ENCODE data around the gene COG3.

COG3 gene

DNA sequence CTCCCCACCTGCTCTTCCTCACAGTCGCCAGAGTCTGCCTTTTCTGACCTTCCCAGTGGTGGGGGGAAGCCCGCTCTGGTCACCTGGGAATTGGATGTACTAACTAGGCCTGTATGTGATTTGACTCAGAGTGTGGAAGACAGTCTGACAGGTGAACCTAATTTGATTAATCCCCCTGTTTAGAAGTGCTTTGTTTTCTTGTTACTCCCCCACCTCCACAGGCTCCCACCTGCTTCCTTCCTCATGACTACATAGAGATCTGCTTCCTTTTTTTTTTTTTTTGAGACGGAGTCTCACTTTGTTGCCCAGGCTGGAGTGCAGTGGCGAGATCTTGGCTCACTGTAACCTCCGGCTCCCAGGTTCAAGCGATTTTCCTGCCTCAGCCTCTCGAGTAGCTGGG is 44.0 kb downstream of the COG3 start:
- no peak for DNase-seq

DNA sequence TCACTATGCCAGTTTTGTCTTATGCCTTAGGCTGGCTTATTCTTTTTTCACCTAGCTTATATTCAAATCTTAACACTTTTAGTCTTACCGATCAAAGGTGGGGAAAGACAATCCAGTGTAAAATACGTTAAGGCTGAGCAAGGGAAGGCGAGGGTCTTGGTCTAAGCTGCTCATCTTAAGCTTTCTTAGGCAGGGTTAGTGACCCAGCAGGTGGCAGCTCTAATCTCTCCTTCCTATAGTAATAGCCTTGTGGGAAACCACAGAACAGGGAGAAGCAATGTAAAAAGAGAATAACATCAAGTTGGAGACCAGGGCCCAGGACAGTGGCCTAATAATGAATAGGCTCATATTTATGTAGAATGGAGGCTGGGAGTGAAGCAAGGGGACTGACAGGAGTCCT is 45.9 kb downstream of the COG3 start:
- DNase-seq: no peak

DNA sequence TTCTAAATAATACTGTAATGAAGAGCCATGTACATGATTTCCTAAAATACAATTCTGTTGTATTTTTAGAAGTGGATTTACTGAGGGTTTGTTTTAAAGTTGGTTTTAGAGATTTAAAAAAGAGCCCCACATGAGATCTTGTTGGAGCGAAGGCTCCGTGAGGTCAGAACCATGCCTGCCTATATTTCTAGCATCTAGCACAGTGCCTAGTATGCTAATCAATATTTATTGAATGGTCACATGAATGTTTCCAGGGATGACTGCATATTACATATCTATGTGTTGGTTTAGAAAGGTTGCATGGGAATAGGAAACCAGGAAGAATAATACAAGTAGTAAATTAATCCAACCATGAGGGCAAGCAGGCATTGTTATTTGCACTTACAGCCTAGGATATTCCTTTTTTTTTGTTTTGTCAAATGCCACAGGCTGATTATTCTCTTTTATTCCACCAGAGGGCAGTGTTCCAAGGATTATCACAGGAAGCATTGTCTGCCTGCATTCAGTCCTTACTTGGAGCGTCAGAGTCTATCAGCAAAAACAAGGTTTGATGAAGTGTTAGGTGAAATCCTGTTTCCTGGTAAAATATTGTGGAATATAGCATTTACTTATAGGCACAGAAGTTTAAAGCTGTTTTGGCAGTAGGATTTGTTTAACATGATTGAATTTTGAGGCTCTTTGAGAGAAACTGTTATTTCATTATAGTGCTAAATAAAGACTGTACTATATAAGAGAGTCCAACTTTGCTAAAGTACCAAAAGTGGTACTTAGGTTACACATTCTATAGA is 46.8 kb downstream of the COG3 start:
- DNase-seq: peak; percentile 34

DNA sequence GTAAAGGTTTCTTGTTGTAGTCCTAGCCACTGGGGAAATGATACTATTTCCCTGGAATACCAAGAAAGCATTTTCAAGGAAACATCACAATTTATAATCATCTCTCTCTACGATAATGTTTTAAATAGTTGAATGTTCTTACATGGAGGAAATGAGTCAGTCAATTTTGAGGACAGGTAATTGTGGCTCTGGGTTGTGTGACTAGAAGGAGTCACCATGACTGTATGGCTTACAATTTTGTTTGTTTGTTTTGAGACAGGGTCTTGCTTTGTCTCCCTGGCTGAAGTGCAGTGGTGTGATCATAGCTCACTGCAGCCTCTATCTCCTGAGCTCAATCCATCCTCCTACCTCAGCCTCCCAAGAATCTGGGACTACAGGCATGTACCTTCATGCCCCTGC is 47.4 kb downstream of the COG3 start:
- DNase-seq: no peak

DNA sequence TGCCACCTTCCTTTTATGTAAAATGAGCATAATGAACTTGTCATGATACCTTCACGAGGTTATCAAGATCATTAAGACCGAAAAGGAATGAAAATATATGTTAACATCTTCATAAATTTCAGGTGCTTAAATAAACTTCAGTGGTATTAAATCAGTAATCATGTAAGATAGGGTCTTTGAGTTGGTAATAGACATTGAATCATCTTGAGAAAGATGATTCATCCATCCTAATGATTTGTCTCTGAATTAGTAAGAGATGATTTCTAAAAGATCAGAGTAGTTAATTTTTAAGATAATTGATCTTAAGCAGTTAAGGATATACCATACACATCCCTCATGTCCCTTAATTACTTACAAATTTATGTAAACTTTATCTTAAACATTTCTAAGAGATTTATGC is 52.0 kb downstream of the COG3 start:
- DNase-seq: no peak

DNA sequence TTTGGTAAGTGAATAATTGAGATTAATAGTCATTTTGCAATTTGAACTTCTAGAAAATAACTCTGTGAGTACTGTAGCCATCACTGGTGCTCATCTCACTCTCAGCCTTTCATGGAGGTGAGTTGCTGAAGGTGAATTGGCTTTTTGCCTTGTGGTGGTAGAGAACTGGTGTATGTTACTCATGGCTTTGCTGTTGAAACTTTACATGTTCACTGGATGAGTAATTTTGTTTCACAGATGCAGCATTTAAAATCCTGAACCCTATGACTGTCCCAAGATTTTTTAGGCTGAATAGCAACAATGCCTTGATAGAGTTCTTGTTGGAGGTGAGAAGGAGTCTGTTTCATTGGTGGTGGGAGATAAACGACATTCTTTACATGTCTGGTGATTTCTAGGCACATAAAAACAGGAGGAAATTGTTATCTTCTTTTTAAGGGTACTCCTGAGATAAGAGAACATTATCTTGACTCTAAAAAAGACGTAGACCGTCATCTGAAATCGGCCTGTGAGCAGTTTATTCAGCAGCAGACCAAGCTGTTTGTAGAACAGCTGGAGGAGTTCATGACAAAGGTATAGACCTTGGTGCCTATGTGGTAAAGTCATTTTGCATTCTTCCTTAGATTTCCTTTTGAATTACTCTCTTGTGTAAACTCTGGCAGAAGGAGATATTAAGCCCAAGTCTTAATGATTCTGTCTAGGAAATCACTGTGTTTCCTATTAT is 53.9 kb downstream of the COG3 start:
- no peak for DNase-seq

DNA sequence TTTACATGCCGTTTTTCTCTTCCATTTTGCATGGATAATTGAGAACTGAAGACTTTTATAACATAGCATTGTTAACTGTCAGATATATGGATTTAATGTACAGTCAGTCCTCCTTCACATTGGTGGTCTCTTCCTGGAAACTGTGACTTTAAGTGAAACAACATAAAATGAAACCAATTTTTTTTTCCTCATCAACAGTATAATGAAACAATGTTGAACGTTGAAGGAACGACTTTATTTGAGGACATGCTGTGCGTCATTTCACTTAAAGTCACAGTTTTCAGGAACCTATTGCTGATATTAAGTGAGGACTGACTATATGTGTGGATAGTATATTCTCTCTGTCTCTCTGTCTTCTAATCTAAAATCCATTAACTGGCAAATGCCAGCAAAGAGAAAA is 54.8 kb downstream of the COG3 start:
- DNase-seq: no peak

DNA sequence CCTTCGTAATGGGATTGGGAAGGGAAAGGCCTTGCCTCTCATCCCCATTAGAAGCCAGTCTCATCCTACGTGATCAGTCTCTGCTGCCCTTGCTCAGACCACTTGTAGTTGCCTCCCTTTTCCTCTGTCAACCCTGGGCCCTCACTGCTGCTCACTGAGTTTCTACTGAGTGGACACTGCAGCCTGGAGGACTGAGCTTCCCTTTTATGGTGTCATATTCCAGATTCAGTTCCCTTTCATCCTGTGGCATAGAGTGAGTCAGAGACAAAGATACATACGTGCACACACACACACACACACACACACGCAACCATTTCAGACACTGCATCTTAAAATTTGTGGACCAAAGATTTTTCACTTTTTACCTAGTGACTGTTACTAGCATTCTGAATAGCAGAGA is 56.6 kb downstream of the COG3 start:
- DNase-seq: no peak

DNA sequence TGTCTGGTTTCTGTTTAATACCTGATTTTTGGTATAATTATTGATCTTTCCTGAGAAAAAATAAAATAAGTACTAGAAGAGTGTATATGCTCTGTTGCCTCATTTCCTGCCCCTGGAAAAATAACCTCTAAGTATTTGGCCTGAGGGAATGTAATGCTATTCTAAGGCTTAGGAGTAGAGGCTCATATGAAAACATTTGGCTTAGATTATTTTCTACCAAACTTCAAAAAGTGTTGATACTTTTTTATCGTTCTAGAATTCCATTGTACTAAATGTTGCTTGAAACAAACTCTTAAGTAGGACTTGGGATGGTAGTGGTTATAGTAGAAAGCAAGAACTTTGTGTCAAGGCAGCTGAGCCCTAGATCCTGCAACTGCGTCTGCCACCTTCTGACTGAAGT is 57.8 kb downstream of the COG3 start:
- DNase-seq: no peak

DNA sequence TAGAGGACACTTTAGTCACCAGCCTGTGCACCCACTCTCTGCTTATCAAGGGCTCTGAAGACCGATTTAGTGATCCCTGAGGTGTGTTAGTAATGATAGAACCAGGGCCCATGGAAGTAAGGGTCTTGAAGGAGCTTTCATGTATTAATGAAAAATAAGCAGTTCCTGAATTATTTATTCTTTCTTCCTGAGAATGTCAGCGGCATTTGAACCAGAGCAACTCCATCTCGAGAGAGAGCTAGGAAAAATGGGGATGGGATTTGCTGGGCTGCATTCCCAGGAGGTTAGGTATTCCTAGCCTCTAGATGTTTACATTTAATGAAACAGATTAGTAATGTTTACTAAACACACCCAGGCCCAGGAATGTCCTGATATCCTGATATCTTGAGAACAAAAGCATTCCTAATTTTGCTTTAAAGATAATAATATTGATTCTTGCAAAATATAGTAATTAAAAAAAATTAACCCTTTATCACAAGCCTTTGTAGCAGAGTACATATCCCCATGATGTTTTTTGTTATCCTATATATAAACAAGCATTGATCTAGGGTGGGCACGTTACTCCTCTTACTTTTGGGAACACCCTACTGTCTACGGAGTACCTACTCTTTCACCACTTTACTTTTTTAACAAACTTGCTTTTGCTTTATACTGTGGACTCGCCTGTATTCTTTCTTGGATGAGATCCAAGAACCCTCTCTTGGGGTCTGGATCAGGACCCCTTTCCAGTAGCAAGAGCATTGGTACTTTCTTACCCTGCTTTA is 63.1 kb downstream of the COG3 start:
- no peak for DNase-seq

DNA sequence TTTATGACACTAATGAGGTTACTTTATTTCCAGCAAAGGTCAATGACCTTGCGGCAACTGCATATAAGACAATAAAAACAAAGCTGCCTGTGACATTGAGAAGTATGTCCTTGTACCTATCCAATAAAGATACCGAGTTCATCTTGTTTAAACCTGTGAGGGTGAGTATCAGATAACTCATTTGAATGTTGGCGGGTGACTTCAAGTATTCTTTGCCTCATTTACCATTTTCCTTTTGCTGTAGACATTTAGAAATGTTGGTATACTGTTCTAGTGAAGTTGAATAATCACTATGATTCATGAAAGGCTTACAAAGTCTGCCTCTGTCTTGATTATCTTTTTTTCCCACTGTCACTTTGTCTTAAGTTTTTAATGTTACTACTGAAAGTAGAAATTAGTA is 65.0 kb downstream of the COG3 start:
- DNase-seq: no peak

DNA sequence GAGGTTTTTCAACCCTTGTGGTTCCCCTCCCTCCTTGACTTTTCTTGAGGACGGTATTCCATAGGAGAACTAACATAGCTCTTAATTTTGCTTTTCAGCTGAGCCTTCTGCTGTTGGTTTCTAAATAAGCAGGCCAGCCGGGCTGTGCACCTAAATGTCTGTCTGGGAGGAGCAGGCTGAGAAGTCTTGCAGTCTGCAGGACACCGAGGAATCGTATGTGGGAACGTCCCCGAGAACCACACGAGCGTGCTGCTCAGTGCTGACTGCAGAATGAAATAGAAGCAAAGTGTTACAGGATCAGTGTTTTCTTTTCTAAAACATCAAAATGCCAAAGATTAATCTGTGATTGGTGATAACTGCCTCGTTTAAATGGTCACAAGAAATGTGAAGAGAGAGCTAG is 69.9 kb downstream of the COG3 start:
- no peak for DNase-seq

DNA sequence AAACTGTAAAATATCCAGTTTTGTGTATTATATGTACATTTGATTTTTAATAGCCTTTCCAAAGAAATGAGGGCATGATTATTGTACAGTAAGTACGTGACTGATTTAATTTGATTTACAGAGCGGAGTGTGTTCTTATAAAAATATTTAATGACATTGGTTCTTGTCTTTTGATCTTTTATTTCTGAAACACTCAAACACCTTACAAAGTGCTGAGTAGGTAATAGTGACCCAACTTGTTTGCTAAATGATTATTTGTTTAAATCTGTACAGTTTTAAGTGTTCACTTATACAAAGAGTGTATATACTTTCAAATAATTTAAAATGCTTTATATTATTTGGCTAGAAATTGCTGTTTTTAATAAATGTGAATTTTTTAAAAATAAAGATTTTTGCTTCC is 71.5 kb downstream of the COG3 start:
- DNase-seq: no peak

DNA sequence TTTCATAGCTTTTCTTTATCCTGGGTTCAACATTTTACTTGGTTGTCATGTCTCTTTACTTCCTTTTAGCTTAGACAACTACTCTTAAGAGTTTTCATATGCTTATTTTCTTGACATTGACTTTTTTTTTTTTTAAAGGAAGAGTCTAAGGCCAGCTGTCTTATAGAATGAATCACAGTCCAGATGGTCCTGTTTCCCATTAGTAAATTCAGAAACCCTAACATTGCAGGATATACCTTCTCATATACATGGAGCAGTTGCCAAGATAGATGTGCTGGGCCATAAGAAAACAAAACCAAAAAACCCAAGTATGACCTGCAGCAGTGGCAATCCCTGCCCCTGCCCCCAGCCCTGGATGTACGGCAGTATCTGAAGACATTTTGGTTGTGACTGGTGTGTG is 72.8 kb downstream of the COG3 start:
- no peak for DNase-seq

DNA sequence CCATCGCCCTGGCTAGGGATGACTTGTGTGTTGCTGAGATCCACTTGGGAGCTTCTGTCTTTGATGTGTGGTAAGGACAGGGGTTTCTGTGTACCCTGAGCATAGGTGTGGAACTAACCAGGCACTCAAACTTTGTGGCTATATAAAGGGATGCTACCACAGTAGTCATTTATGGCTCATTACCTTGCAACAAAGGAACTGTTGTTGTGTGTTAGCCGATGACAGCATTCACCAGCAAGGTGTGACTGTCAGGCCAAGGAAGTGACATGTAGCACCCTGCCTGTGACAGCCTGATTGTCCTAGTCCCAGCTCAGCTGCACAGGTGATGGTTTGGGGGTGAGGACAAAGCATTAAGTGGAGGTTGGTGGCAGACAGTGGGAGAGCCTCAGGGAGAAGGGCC is 73.6 kb downstream of the COG3 start:
- no peak for DNase-seq

DNA sequence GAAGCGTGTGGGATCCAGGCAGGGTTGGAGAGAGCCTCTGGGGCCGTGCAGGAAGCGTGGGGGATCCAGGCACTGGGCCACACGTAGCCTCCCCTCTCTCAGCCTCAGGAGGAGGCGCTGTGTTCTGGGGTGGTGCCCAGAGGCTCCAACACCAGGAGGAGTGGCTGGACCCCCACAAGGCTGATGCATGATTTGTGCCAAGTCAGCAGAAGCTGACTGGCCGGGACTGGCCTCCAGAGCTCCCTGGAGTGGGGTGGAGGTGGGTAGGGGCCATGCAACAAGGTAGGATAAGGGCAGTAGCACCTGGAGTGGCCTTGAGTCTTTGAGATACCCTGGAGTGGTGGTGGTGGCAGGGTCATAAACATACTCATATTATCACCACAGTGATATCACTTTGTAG is 75.5 kb downstream of the COG3 start:
- DNase-seq: no peak

DNA sequence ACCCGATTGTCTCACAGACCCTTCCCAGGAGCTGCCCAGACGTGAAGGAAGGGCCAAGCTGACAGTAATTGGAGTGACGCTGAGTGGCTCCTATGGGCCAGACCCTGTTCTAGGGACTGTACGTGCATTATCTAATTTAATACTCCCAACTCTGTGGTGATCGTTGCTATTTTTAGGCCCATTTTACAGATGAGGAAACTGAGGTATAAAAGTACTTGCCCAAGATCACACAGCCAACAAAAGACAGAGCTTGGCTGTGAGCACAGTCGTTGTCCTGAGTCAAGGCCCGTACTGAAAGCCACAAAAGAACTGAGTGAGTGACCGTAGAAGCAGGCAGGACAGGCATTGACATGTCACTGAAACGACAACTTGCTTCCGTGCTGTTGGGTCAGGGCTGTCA is 76.1 kb downstream of the COG3 start:
- no peak for DNase-seq

DNA sequence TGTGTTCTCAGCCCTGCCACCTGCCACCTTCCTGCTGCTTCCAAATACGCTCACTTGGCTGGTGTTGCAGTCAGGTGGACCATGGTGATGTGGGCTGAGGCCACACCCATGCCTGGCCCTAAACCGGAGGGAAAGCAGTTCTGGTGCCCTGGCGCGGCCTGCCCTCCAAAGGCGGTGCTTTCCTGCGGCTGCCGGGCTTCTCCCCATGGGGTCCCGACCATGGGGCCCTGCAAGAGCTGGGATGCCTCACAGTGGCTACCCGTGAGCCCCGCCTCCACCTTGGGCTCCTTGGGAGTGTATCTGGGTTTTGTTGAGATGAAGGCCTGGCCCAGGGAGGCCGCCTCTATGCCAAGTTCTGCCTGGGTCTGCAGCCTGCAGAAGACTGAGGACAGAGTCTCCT is 77.1 kb downstream of the COG3 start:
- no peak for DNase-seq

DNA sequence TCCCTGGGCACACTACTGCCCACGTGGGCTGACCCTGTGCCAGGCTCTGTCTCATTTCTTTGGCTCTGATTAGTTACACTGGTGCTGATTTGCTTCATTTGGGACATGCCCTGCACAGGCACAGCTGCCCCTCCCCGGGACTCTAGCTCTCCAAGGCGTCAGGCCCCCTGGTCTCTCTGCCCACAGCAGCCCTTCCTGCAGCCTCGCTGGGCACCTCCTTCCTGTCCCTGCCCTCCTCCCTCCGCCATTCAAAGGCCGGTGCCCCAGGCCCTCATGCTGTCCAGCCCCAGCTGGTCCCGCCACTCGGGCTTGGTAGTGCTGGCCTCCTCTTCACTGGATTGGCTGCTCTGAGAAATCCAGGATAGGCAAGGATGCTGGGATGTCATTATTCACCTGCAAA is 77.7 kb downstream of the COG3 start:
- DNase-seq: no peak

DNA sequence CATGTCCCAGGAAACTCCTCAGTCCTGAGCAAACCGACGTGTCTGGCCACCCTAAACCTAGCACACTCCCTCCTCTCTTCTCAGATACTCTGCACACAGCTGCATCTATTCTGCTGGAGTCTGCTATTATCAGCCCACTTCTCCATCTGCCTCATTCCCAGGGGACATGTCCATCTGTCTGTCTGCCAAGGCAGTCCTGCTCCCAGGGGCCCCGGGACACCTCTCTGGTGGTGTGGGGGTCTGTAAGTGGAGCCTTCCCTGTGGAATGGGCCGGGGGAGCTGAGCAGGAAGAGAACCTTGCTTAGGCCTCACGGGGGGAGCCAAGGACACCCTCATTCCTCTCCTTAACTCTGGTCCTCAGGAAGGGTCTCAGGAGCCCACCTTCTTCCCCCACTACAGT is 78.1 kb downstream of the COG3 start:
- no peak for DNase-seq

DNA sequence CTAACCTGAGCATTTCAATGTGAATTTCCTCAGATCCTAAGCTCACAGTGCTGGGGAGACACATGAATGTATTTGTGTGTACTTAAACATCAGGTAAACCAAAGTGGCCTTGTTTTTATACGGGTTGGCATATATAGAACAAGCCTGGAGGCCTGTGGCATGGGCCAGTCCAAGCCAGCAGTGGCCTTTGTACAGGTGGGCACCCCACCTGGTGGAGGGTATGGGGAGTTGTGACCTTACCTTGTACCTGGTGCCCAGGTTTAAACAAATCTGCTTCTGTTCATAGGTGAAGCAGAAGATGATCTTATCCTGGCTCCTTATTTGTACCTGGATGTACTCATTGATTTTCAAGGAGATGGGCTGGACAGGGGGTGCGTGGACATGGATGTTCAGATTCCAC is 79.8 kb downstream of the COG3 start:
- no peak for DNase-seq

DNA sequence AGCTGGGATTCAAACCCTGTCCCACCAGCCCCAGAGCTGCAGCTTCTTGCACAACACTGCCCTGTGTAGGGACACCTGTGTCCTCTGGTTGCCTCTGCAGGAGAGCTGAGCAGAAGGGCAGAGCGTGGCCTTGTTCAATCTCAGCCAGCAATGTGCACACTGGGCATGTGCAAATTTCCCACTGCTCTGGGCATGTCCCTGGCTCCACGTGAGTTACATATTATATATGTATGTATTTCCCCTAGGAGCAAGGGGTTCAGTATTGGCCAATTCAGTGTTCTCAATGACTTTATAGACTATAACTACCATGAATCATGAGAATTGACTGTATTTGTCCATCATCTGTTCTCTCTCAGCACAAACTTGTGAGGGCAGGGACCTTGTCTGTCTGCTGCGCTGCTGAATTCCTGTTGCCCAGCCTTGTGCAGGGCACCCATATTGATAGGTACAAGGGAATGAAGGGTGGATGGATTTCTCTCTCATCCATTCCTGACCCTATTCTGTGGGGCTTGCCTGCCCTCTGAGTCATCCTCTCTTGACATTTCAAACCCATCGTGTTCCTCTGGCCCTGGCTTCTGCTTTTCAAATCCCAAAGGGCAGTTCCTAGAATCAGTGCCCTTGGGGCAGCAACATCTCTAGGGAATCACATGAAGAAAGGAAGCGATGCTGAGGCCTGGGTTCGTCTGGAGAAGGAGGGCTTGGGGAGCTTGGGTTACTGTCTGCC is 81.1 kb downstream of the COG3 start:
- no peak for DNase-seq

DNA sequence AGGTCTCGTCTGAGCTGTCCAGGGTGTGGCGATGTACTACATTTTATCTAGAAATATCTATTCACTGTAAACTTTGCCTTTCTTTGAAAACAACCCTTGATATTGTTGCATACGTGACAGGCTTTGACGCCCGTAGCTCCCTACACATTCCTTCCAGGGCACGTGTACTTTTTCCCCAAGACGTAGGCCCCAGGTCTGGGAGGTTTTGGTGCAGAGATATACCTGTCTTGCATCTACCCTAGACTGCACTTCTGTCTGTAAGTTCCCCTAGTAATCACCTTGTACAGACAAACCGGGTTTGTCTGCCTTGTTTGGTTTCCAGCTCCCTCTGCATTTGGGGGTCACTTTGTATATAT is 81.6 kb downstream of the COG3 start:
- DNase-seq: no peak

DNA sequence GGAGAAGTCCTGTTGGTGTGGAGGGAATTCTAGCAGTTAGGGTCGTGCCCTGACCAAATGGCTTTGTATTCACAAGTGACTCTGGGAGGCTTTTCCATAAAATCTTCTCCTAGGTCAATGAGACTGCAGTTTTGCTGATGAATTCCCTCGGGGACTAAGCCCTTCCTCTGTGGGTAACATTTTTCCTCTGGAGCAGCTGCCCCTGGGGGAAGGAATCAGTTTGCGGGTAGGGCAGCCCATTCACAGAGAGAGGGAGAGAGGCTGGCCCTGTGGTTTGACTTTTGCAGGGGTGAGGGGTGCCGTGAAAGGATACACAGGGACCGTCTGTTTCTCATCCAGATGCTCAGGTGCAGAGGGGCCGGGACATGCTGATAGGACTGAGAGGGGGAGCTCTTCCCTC is 83.5 kb downstream of the COG3 start:
- DNase-seq: no peak
